ENCODE data around the gene IL21. TPM values are rescaled to one million over a fixed set of nuclear protein-coding genes. Genes with fewer than 3 reads are reported as not detected.

IL21 gene
- total and polyA plus RNA-seq, 12 donors = not detected

DNA sequence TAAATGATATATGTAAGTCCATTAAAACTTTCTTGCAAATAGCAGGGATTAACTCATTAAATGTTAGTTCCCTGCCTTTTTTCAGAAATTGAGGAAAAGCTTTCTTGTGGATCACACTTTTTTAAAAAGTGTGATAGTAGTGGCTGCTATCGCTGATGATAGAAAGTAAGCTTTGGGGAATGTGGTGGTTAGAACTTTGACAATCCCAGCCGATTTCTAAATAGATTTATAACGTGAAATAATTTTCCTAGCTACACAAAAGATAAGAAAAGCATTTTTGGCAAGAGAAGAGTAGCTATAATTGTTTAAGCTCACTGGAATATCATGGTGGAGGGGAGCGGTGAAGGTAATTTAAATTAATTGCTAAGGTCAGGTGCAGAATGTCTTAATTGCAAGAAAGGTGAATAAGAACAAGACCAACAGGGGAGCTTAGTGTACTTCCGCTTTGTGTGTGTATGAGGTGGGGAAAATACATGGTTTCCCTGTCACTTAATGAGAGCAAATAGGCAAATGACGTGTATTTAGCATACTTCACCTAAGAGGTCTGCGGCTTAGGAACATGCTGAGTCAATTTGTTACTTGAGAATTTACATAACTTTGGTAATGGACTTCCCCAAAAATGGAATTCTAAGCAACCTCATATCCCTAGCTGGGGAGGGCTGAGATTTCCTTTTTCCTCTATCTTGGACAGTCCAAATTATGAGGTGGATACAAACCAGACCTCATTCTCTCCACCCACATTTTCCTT is 11.7 kb upstream of the IL21 start:
- Histone ChIP-seq H3K4me1 (no peaks in the 10 kb centered on the region), H3K27ac (no peak overlapping the region), H3K4me3 (no peak overlapping the region), H3K36me3 (no peaks in the 10 kb centered on the region), H3K27me3 (peaks cover 0 to 9% (median 0%) of the 10 kb centered on the region in 7 donors), H3K9me3 (no peaks in the 10 kb centered on the region)
- 69 to 75% methylated on average over 7 of the region's 7 CpGs for WGBS, 2 donors
- DNase-seq (no peak), ATAC-seq (no peak)
- no peak for TF ChIP-seq CTCF (IDR thresholded peaks at IDR 0.05)
- intact Hi-C loops (cut with DNase I) = no loop called here

GRCh38 chr4:122625156-122625555 is 4.3 kb upstream of the IL21 start:
- no peaks in the 10 kb centered on the region for H3K36me3 ChIP-seq
- no peak overlapping the region for H3K27ac ChIP-seq
- DNase-seq = no peak
- 81 to 83% methylated on average over 2 of the region's 2 CpGs for WGBS, 2 donors
- no peak overlapping the region for H3K4me3 ChIP-seq
- H3K27me3 ChIP-seq = peaks cover 0 to 9% (median 0%) of the 10 kb centered on the region in 7 donors
- intact Hi-C loops (cut with DNase I) = no loop called here
- no peak for TF ChIP-seq CTCF (IDR thresholded peaks at IDR 0.05)
- H3K4me1 ChIP-seq = no peaks in the 10 kb centered on the region
- no peaks in the 10 kb centered on the region for H3K9me3 ChIP-seq
- ATAC-seq = no peak

DNA sequence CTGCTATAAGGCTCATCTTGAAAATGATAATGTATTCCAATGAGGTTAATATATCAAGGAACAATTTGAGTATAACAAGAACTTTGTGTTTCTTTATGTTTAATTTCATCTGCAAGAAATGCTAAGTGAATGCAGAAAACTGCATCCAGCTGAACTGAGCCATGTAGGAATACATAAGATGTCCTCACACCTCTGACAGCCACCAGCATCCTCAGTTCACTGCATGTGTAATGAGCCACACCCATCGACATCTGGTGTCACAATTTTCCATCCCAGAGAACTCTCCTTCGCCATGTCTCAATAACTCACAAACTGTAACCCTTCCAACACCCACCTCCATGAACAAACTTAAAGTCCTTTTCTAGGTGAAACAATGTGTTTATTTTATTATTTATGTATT is 3.3 kb upstream of the IL21 start:
- H3K4me1 ChIP-seq = no peaks in the 10 kb centered on the region
- no peak for TF ChIP-seq CTCF (IDR thresholded peaks at IDR 0.05)
- intact Hi-C loops (cut with DNase I) = no loop called here

DNA sequence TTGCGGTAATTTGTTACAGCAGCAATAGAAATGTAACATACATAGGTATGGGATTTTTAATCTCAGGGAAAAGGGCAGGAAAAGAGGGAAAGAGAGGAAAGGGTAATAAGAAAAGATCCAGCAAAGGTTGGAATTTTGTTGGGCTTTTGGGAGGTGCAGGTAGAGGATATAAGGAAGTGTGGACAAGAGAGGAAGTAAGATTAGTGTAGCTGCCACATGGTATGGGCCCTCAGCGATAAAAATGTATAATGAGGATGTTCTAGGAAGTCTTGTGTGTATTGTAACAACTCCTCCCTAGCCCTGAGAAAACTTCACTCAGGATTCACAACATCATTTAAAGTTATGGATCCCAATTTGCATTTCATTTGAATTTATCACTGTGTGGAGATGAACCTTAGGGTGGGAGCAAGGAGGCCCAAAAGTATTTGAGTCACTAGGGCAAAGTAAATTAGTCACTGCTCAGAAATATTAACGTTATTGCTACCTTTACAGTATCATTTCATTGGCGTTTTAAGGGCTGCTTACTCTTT is 2.8 kb upstream of the IL21 start:
- 84 to 94% methylated on average over 4 of the region's 4 CpGs for WGBS, 2 donors
- Histone ChIP-seq H3K27me3 (no peaks in the 10 kb centered on the region), H3K9me3 (no peaks in the 10 kb centered on the region), H3K27ac (no peak overlapping the region), H3K4me3 (no peak overlapping the region), H3K36me3 (no peaks in the 10 kb centered on the region), H3K4me1 (no peaks in the 10 kb centered on the region)
- intact Hi-C loops (cut with DNase I) = no loop called here
- no peak for TF ChIP-seq CTCF (IDR thresholded peaks at IDR 0.05)
- no peak for DNase-seq
- ATAC-seq = no peak

More for the DNA sequence above, 3.3 kb upstream of the IL21 start:
- WGBS, 2 donors = 58 to 74% methylated on average over 2 of the region's 2 CpGs
- Histone ChIP-seq H3K36me3 (no peaks in the 10 kb centered on the region), H3K27ac (no peak overlapping the region), H3K27me3 (peaks cover 0 to 2% (median 0%) of the 10 kb centered on the region in 7 donors), H3K9me3 (no peaks in the 10 kb centered on the region), H3K4me3 (no peak overlapping the region)
- ATAC-seq = no peak
- DNase-seq = no peak

All from heart right ventricle (tissue), 16 donors.